HG03439 (cell line): ENCODE data around the gene PDIK1L.

ENCODE experiments used
- ATAC-seq: cut with Tn5 transposase; IDR thresholded peaks from one replicate; pipeline ENCODE4 v1.9.1; 2021; ENCODE audit warnings: mild to moderate bottlenecking, moderate library complexity; ENCODE audit not compliant: unreplicated experiment

The PDIK1L gene

DNA sequence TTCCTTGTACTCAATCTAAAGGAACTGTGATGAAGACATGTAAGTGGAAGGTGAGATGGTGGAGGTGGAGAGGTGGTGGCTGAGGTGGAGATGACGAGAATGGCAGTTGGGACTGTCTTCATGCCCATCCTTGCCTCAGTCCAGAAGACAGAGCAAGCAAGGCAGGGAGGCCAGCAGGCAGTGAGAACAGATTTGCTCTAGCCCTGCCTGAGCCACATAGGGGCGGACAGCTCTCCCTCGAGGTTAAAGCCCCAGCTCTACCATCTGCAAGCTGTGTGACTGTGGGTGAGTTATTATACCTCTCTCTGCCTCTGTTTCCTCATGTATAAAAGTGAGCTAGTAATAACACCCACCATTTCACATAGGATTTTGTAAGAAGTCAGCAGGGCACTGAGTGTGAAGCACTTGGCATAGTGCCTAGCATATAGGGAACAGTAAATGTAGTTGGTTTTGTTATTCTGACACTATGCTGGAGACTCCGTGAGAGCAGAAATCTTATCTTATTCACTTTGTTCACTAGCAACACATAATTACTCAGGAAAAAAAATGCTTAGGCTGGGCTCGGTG, 42.4 kb downstream of the PDIK1L start:
- no peak for ATAC-seq

DNA sequence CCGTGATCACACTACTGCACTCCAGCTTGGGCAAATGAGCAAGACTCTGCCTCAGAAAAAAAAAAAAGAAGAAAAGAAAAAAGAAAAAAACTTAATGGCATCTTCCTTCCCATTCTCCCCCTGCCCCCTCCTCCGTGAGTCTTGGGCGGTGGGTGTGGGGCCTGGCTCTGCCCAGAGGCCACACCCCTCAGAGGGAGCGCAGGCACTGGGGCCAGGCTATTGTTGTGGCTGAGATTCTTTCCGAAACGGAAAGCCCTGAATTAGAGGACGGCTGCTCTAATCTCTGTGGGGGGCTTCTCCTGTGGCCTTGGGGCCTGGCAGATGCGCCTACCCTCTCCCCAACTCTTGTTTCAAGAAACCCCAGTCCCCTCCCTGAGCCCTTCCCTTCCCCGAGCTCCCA, 43.1 kb downstream of the PDIK1L start:
- ATAC-seq, result no peak

DNA sequence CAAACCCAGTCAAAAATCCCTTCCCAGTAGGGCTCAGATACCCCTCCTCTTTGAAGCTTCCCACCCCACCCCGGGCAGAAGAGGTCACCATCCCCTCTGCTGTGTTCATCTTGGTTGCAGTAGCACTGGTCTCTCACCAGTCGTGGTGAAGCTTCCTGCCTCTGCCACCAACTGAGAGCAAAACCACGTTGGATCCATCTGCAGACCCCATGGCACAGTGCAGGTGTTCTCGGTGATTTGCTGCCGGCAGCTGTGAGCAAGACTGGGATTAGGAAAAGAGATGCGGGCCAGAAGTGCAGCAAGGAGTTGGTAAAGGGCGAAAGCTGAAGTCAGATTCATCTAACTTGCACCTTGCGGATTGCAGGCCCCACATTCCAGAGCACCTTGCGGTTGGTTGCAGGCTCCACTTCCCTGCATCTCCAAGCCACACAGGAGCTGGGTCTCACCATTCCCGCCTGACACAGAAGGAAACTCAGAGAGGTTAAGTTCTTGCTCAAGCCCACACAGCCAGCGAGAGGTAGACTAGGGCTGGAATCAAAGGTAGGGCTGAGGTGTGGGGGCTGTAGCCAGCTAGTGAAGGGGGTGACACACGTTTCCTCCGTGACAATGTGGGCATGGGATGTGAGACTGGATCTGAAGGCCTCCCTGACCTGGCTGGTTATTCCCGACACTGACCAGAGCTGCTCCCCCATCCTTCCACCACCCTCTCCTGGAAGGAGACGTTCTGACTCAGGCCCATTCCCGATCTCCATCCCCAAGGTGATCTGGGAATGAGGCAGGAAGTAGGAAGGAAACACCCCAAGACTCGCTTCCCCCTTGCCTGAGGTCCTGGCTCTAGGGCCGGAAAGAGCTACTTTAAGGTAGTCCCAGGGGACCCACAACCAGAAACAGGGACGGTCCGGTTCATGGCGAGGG, 44.0 kb downstream of the PDIK1L start:
- no peak for ATAC-seq

DNA sequence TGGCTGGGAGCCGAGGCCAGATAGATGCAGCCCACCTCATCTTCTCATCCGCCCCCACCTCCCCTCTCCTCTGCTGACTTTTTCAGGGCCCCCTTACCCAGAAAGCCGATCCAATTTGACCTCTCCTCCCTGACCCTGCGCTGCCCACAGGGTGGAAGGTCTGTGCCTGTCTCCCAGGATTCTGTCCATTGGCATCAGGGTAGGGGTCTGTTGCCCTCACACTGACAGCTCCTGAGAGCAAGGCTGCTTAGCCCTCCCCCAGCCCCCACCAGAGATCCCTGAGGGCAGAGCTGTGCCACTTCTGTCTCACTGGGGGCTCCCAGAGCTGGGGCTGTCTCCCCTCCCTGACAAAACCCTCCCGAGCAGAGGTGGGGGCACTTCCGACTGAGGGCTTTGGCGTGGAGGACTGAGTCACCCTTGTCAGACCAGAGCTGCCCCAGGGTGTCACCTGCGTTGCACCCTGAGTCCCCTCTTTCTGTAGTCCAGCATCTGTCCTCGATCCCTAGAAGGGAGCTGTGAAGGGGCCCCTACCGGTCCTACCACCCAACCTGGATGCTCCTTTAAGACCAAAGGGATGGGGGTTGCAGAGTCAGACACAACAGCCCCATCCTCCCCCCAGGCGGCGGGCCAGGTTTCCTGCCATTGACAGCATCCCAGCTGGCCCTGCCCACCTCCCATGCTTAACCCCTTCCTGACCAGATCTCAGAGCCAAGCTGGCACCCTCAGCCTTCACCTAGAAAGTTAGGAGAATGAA, 44.8 kb downstream of the PDIK1L start:
- ATAC-seq, result no peak

DNA sequence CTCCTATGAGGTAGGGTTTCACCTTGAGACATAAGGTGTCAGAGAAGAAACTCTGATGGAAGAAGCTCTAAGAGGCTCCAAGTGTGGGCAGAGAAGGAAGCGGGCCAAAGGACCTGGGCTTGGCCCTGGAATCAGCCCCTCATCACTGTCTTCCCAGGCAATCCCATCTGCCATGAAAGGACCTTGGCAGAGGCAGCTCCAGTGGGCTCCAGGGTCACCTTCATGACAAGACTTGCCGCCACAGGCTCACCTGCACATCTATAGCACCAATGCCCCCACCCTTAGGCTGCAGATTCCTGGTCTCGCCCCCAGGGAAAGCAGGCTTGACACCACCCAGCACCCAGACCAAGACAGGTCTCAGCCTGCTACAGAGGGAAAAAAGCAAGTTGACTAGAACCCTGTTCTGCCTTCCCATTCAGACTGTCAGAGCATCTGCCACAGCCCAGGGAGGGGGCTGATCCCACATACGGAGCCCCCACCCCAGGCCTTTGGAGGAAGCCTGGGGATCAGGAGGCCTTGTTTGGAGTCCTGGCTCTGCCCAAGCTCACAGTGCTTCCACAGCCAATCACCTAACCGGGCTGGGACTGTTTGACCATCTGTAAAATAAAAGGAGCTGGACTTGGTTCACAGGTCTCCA, 46.8 kb downstream of the PDIK1L start:
- no peak for ATAC-seq

DNA sequence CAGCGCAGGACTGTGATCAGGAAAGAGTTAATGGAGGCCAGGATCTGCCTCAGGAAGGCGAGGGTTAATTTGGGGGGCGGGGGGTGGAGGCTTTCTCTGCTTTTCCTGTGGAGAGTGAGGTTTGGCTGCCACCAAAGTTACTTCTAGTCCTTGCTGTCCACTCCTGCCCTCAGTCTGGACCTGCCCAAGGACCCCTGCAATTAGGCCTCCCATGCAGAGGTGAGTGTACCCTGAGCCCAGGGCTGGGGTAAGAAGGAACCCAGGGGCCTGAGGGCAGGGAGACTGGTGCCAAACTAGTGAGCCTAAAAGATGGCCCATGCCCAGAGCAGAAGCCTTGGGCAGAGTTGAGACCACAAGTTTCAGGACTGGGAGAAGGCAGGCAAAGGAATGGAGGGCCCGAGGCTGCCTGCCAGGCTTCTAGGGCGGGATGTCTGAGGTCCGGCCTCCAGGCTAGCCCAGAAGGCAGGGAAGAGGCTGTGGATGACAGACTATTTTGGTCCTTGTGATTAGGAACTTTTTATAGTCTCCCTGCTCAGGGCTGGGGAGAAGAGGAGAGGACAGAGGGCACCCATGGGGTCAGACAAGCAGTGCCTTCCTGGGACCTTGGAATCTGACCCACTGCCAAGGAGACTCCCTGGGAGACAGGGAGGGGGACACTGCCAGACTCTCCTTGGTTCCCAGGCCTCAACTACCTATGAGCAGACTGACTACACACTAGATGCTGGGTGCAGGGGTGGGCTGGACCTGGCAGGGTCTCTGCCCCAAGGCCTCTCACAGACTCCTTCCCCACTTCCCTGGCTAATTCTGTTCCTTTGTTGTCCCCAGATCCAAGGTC, 47.5 kb downstream of the PDIK1L start, which contains the start of gene FAM110D:
FAM110D (plus strand) TSS at position 172 of the 835 bp plus-strand sequence. CDS start 2,213 bp downstream, outside the sequence.
- ATAC-seq, result no peak

DNA sequence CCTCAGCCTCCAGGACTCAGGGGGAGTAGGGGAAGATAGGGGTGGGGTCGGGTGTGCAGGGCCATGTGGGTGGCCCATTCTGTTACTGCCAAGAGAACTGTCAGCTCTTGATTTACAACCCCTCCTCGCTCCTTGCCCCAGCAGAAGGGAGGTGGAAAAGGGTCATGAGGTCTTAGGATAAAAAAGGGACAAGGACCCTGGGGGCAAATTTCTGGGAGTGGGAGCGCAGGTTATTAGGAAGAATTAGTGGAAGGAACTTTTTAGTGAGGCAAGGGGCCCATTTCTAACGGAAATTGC, 48.1 kb downstream of the PDIK1L start:
- no peak for ATAC-seq

DNA sequence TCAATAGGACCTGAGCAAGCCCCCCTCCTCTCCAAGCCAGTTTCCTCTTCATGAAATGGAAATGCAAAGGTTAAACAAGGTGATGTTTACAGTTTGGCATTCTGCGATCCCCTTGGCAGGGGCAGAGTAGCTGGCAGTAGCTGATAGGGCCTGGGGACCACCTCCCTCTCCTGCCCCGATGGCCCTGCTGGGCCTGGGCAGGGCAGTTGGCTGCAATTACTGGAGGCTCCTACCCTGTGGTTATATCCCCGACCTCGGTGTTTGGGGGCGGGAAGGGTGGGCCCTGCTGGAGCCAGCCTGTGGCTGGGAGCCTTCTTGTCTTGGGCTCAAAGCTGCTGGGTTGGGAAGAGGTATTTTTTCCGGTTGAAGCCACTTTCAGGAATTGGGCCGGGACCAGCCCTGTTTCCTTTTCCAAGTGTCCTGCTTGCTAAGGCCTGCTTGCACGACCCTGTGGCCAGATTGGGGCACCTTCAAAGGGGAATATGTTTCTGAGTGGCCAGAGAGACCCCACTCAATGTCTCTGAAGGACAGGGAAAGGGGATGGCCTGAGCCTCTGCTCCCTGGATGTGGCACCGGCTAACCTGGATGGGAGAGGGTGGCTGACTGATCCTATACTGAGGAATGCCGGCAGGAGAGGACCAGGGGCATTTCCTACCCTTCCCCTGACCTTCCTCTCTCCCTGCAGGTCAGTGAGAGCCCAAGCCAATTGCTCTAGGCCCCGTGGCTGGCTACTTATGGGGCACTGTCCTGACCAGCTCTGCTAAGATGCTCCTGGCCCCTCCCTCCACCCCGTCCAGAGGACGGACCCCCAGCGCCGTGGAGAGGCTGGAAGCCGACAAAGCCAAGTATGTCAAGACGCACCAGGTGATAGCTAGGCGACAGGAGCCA, 49.1 kb downstream of the PDIK1L start:
- ATAC-seq, result no peak

DNA sequence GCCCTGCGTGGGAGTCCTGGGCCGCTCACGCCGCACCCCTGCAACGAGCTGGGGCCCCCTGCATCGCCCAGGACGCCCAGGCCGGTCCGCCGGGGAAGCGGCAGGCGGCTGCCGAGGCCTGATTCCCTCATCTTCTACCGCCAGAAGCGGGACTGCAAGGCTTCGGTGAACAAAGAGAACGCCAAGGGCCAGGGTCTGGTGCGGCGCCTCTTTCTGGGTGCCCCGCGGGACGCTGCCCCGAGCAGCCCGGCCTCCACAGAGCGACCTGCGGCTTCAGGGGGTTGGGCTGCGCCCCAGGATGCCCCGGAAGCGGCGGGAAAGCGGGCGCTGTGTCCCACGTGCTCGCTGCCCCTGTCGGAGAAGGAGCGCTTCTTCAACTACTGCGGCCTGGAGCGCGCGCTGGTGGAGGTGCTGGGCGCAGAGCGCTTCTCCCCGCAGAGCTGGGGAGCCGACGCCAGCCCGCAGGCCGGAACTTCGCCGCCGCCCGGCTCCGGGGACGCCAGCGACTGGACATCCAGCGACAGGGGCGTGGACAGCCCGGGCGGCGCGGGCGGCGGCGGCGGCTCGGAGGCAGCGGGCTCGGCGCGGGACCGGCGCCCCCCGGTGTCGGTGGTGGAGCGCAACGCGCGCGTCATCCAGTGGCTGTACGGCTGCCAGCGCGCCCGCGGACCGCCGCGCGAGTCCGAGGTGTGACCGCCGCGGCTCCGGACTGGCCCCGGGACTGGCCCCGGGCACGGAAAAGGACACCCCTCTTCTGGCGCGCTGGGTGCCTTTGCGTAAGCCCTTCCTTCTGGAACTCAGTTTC, 50.0 kb downstream of the PDIK1L start:
- ATAC-seq, result no peak

DNA sequence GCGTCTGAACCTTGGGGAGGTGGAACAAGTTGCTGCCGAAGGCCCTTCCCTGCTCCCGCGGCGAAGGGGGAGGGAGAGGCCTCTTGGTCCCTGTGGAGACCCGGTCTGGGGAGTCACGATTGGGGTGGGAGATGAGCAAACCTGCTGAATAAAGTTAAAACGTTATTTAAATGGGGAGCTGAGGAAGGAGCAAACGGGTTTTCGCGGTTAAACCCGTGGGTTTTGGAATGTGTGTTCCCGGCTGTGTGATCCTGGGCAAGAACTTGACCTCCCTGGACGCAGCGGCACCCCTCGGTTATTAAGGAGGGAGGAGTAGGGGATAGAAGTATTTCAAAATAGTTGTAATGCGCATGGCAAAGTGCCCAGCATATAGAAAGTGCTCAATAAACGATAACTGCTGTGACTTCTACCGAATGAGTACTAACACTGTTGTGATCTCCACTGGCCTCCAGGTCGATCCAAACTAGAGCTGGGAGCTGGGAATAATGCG, 50.6 kb downstream of the PDIK1L start:
- no peak for ATAC-seq

DNA sequence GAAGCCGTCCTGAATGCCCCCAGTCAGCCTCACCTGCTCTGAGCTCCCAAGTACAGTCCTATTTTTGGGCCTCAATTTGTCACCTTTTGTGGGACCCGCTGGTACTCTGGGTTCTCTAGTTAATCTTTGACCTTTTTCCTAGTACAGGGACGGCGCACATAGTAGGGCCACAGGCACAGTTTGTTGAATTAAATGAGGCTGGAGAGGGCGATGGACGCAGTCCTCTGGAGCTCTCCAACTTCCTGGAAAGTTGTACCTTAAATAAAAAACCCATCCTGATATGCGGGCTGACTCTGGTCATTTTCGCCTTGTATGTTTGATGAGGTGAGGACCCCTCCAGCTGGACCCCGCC, 52.0 kb downstream of the PDIK1L start:
- ATAC-seq, result no peak

DNA sequence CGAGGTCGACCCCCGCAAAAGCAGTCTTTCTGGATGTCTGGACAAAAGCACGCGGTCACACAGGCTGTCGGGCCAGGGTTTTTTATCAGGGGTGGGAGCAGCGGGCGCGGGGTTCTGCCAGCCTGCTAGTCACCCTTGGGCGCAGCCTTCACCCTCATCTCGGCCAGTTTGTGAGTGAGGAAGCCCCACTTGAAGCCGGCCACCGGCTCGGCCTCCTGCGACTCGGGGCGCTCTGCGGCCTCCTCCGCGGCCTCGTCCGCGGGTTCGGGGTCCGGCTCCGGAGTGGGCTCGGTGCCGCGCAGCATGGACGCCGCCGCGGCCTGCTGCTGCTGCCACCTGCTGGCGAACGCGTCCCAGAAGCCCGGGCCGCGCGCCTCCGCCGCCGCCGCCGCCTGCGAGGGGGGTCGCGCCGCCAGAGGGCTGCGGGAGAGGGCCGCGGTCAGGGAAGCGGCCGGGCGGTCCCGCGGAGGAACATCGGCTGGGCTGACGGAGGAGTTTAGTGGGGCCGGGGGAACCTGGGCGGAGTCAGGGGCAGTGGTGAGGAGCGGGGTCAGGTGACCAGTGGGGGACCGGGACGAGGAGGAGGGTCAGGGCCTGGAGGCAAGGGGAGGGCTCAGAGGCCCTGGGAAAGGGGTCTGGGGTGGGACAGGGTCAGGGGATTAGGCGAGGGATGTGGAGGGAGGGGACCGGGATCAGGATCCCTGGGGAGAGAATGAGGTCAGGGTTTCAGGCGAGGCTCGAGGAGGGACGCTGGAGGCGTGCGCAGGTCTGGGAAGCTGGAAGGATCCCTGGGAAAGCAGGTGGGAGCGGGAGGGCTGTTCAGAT, 52.6 kb downstream of the PDIK1L start:
- ATAC-seq, result no peak

DNA sequence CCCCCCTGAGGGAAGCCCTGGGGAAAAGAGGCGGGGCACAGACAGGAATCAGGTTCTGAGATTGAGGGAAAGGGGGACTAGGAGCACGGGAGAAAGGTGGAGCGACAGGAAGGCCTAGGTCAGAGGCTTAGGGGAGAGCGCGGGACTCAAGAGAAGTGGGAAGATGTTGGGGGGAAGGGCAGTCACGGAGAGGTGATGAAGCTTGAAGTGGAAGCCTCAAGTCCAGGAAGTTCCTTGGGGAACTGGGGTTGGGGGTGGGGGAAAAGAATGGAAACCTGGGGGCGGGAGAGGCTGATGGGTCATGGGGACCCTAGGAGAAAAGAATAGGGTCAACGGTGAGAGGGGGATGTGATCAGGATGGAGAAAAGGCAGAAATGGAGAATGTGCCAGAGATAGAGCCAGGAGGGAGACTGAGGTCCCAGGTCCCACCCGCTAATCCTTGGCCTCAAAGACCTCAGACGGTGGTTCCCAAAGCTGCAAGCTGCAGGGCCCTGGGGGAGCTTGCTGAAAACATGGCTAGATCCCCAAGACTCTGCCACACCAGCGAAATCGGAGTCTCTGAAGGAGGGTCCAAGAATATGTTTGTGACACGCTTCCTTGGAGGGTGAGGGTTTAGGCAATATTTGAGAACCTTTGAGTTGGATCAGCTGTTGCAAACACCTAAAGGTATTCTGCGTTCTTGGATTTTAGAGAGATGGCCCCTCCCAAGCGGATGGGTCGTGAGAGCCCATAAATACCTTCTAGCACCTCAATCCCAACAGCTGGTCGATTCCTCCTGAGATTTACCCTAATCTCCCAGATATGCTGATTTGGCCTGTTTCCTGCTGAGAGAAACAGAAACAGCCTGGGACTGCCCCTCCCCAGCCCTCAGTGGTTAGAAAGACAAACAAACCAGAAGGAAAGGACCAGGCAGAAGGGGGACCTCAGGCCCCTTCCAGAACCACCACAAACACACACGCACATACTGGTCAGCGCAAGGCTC, 53.5 kb downstream of the PDIK1L start:
- no peak for ATAC-seq

DNA sequence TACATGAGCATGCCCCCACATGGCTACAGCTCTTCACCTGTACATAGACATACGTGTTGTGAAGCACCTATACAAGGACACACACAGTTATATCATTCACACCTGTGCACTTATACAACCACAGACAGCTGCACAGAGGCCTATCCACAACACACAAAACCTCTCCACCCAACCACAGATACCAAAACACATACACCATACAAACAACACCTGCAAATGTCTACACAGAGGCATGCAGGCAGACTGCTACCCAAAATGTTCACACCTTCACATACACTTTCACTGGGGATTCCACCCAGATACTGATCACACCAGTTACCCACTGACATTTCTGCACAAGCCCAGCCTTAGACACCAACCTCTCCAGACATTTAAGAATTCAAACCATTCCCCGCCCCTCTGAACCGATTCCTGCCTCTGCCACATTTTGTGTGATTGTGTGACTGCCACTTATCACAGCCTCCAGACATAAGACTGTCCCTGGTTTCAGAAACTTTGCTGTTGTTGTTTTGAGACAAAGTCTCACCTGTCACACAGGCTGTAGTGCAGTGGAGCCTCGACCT, 55.2 kb downstream of the PDIK1L start:
- no peak for ATAC-seq

DNA sequence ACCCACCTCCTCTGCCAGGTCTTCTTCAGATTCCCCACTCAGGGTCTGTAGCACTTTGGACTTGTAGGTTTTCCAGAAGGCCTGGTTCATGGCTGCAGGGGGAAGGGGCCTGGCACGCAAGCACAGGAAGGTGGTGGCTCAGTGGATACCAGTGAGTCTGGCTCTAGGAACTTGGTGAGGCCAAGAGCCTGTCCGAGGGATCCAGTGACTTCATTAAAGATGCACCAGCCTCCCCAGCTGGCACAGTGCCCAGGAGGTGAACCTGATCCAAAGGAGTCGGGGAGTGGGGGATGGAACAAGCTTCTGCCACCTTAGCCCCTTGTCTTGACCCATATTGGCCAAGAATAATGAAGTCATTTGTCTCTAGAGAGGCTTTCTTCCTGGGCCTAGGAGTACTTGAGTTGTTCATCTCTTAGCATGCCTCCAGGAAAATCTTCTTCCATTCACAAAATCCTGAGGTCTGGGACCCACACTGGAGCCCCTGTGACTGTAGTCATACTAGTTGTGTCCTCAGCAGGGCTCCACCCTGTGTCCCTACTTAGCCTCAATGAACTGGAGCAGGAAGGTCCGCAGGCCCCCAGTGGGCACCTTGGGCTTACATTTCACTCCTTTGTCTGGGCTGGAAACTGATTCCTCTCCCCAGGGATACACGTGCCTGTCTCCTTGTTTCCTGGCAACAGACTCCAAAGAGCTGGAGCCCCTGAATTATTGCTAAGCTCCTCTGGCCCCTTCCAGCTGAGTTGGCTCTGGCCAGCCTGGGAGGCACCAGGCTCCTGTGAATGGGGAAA, 57.0 kb downstream of the PDIK1L start, which contains the start of gene C1orf232:
C1orf232 (minus strand) TSS at position 554 of the 788 bp plus-strand sequence; CDS start at position 90, 464 bp downstream.
- no peak for ATAC-seq
